NCI-H524 treated with DMSO at 0.1 percent for 48 hours (cell line): ENCODE data around the gene PHLPP1.
"Not testable (repeated sequence)": the region's sequence is repeated elsewhere in the genome, so short reads cannot be mapped to it uniquely, and the experiment has no call there.

Source experiments
- DNase-seq: peaks from one replicate; lab custom pipeline; 2025; lab: John Stamatoyannopoulos, UW

PHLPP1 gene

DNA sequence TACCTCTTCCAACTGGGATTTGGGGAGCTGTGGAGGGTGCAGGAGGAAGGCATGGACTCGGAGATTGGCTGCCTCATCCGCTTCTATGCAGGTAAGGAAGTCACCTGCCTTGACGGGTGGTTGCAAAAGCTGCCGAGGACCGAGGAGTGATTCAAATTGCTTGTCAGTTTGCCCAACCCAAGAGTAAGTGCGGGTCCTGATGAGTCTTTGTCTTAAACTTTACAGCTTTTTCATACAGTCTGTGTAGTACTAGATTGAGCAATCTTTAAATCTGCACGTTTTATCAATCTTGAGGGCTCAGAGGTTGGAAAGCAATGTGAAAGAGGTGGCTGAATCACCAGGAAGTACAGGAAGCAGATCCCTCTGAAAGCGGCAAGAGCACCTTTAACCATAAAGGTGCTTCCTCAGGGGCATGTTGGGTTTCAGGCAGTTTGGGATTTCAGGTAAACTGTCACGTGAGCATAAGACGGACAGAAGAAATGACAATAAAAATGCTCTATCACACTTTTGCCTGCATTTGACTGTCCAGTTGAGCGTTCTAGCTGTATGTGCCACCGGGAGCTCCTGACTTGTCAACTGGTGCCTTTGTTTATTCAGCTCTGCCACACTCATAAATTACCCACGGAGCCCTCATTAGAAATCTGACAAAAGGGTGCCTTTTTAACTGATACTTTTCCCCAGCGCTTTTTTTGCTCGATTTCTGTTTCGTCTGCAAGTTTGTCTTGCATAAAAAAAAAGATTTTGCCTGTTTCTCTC lies 2.0 kb downstream of the PHLPP1 start:
- no peak for DNase-seq

DNA sequence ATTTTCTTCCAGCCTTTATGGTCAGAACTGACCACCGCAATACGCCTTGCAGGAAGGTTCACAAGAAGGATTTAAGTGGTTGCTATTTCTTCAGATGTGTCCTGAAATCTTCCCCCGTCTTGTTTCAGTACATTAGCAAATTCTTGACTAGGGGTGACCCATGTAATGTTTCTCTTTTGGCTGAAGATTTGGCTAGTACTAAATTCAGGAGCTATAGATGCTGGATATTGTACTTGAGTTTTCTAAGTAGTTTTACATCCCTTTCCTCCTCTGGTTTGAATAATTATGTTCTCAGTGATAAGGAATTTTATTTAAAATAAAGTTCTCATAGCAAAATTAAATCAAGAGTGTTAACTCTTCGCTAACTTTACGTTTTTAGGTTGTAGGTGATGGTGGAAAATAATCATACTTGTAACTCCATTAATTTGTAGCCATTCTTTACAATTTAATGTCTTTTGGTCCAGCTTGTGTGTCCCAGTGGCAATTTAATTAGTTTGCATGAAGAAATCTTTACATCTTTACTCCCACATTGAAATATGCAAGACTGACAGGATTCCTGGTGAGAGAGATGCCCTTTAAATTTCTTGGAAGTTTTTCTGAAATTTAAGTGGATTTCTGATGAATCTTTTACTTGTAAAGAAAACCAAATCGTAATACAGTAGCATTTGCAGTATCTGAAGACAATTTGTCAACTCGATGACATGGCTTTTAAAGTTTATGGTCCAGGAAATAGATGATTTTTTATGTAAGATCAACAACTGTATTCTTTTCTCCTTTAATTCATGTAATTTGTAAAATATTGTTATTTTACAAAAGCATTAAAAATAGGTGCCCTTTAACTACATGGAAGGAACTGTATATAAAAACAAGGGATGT lies 2.8 kb downstream of the PHLPP1 start:
- DNase-seq = no peak

DNA sequence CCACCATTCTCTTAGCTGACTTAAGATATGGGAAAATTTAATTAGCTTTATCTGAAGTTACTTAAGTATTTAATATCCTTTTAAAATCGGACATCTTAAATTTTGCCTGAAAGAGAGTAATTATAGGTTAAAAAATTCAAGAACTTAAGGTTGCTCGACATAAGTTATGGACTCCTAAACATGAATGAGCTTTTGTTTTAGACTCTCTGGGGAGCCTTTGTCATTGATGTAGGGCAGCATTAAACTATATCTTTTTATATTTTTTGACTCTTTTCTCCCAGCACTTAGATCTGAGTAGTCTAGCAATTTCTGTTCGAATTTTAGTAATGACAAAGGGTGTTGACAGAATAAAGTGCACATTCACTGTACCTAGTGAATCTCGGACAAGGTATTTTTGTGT lies 4.7 kb downstream of the PHLPP1 start:
- DNase-seq = no peak

DNA sequence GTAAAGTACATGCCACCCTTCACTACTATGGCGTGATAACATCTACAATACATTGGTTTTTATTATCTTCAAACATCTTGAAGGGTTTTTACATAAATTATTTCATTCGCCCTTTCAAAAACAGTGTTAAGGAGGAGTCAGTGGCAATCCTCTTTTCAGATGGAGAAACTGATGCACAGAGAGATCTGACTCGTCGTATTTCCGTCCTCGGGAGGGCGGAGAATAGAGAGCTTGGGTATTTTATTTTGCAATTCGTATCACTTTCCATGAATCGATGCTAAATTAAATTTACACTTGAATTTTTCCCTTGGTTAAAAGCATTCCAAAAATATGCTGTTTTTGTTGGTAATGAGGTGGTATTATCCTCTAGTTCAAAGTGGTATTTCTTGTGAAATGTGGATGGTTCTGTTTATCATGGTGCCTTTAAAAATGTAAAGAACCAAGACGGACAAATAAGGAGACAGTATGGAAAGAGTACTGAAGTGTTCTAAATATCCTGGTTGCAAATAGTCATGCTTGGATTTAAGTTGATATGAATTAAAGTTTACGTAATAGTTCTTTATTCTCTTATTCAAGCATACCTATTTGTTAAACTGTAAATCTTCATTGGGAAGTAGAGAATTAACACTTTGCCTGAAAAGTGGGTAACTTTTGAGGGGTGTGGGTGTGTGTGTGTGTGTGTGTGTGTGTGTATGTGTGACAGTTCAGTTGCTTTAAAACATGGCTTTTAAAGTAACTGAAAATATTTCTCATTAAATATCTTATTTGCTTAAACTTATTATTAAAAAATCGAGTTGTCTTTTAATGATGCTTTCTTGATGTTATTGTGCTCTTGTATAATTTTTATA lies 5.6 kb downstream of the PHLPP1 start:
- no peak for DNase-seq

DNA sequence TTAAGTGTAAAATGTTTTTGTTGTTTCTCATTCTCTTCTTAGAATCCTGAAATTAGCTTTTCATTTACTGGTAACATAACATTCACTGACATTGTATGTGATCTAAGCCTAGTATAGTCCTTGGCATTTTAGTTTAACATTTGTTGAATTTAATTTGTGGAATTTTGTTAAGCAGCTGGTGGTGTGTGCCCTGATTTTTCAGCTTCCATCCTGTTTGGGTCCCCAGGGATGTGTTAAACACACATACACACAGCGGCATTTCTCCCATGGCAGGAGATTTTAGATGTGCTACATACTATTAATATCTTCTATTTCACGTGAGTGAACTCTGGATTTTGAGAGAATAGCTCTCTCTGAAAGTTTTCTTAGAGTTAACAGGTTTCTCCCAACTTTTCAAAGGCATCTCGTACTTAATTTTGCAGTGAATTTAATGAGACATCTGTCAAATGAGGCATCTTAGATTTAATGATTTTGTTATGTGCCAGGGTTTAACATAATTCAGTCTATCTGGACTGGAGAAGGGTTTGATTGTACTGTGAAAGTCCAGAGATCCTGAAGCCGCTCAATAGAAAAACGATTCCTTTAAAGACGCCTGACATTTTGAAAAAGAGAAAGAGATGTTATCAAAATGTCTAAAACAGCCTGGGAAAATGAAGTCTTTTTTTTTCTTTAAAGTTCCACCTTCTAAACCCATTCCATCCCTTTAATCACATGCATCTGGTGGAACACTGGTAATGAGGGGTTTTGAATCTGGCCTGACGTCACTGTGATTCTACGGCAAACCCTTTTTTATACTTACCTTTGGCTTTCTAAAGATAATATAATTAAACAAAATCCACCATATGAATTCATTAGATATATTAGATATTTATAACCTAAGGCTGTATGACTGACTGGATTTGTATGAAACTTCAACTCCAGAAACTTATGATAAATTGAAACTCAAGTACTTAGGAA lies 6.8 kb downstream of the PHLPP1 start:
- DNase-seq = no peak

DNA sequence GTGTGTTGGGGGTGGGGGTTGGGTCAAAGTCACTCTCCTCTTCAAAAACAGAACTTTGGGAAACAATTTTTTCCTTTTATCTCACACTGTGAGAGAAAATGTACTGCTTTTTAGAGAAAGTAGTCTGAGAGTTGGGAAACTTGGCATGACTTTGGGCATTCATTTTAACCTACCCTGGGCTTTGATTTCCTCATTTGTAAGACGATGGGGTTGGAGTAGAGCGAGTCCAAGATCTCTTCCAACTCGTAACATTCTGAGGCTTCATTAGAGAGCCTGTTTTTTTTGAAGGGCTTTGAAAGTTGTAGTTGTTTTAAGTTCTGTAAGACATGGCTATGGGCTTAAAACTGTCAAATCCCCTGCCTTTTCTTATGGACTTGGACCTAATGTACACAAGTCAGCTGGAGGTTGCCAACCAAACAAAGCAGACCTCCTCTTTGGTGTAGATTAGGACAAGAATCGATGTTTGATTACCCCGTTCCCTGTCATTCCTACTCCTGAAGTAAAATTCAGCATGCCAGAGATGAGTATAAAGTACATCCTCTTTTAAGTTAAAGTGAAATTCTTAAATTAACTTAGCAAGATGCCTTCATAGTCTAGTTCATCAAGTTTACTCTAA lies 8.4 kb downstream of the PHLPP1 start:
- no peak for DNase-seq

DNA sequence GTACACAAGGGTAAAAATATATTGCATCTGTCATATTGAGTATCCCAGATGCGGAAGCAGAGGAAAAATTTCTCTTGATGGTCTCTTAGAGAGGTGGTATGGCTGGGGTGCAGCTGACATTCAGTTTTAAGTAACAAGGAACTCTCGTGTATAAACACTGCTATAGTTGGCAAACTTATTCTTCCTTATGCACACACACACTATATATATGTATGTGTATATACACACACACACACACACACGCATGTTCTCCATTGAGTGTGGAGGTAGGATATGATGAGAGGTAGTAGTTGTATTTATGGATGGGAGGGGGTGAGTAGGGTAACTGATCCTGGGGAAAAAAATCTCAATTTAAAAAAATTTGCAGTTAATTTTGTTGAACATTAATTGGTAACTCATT lies 10.6 kb downstream of the PHLPP1 start:
- no peak for DNase-seq

DNA sequence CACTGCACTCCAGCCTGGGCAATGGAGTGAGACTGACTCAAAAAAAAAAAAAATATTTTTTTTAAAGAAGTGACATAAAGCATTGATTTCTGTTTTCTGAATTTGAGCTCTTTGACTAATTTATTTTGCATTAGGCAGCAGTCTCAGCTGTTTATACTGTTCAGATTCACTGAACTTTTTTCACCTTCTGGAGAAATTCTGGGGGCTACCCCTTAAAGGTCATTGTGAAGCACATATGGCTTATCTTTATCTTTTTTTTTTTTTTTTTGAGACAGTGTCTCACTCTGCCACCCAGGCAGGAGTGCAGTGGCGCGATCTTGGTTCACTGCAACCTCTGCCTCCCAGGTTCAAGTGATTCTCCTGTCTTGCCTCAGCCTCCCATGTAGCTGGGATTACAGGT lies 12.9 kb downstream of the PHLPP1 start:
- no peak for DNase-seq

DNA sequence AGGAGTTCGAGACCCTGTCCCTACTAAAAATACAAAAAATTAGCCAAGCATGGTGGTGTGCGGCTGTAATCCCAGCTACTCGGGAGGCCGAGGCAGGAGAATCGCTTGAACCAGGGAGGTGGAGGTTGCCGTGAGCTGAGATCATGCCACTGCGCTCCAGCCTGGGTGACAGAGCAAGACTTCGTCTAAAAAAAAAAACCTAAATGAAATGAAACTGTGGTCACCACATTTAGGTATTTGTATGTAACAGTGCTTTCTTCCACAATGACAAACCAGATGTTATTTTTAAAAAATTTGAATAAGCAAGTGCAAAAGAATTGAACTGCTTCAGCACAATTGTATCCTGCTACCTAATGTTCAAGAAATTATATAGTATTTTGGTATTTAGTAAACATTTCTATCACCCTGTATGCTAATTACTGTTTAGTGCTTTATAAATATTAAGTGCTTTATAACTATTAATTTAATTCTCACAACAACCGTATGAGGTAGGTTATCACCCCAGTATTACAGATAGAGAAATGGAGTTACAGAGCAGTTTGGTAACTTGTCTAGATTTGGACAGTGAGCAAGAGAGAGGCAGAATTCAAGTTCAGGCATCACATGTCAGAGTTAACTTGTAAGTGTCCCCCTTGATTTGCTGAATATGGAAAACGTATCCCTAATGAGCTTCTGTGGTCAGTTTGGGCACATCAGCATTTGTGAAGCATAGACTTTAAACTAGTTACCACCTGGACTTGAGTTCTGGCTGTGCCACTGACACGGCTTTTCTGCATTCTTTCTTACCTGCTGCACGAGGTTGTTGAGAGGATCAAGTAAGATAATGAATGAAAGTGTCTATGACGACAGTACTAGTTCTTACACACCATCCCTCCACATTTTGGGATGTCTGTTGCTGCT lies 14.4 kb downstream of the PHLPP1 start:
- DNase-seq = no peak

DNA sequence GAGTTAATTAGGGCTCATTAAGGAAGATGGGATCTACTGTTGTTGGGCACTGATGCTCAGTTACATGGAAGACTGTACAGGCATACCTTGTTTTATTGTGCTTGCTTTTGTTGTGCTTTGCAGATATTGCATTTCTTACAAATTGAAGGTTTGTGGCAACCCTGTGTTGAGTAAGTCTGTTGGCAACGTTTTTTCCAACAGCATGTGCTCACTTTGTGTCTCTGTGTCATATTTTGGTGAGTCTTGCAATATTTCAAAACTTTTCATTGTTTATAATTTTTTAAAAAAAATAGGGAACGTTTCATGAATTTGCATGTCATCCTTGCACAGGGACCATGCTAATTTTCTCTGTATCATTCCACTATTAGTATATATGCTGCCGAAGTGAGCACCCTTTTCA lies 15.6 kb downstream of the PHLPP1 start:
- DNase-seq = no peak

DNA sequence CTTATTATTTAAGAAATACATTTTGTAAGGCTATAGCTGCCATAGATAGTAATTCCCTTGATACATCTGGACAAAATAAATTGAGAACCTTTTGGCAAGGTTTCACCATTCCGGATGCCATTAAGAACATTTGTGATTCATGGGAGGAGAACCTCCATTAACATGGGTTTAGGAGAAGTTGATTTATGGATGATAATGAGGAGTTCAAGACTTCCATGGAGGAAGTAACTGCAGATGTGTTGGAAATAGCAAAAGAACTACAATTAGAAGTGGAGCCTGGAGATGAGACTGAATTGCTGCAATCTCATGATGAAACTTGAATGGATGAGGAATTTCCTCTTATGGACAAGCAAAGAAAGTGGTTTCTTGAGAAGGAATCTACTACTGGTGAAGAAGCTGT lies 17.3 kb downstream of the PHLPP1 start:
- DNase-seq = no peak

DNA sequence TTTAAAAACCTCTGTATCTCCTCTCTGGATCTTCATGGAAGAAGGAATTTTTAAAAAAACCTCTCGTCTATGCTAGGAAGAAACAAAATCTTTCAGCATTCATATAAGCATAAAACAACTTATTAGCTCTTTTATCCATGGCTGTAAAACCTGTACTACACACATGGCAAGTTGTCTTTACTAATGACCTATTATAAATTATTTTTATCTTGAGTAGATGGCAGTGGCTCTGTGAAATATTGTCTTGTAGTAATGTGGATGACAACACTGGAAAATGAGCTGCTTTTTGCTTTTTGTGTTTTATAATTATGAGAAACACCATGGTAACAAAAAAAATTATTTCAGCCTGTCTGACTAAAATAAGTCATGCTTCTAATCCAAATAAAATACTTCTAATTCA lies 18.9 kb downstream of the PHLPP1 start:
- no peak for DNase-seq

DNA sequence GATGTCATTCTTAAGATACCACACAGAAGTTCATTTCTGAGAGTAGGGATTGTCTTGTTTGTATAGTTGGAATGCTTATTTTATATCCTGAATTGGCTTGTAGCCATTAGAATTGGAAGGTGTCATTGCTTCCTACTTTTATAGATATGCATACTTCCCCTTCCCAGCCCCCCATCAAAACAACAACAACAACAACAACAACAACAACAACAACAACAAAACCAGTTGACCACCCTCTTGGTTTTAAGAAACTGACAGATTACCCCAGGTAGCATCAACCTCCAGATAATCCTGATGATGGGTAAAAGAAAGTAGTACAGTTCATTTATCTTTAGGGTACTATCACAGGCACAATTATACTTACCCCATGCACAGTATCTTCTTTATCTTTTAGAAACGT lies 20.0 kb downstream of the PHLPP1 start:
- no peak for DNase-seq

DNA sequence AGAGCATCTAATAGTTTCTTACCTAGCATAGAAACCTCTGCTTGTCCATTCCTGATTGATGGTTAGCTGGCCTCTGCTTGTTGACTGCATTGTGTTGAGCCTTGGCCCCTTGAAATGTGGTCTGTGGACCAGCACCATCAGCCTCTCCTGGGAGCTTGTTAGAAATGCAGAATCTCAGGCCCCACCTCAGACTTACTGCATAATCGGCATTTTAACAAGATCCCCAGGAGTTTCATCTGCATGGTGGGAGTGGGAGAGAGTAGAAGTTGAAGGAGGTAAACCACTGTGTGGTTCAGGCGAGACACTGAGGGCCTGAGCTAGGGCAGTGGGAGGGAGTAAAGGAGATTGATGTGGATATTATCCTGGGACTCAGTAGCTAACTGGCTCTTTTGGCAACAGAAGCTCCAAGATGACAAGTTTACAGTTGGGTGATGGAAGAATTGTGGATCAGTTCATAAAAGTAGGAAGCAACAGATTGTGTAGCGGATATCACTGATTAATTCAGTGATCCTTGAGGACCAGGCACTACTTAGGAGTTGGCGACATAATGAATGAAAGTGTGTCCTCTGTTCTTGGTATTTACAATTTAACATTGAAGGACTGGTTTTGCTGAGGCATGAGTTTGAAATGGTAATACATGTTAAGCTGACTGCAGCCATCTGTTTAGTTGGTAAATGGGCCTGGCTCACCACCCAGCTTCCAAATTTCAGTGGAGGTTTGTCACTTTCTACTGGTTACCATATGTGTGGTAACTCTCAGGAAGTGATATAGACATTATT lies 20.9 kb downstream of the PHLPP1 start:
- DNase-seq = peak; percentile 50

DNA sequence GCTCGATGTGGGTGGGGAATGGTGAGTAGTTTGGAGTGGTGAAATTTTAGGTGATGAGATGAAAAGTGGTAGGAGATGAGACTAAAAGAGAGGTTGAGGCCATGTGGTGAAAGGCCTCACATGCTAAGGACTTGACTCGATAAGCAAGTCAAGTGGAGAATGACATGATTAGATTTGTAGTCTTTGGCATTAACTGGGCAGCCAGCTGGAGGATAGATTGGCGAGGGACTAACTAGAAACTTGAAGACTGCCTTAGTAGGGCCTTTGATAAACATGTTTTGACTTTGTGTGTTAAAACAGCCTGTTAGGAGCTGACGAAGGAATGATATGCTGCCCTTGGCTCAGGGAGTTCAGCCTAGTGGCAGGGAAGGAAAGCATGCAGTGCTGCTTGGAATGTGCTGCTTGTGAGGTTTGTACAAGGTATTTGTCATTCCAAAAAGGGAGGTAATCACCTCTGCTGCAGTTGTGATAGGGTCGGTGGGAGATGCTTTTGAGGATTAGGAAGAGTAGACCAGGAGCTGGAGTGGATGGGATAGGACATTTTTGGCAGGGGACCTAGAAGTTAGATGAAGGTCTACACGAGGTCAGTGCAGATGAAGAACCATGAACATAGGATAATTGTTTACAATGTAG lies 22.0 kb downstream of the PHLPP1 start:
- no peak for DNase-seq

DNA sequence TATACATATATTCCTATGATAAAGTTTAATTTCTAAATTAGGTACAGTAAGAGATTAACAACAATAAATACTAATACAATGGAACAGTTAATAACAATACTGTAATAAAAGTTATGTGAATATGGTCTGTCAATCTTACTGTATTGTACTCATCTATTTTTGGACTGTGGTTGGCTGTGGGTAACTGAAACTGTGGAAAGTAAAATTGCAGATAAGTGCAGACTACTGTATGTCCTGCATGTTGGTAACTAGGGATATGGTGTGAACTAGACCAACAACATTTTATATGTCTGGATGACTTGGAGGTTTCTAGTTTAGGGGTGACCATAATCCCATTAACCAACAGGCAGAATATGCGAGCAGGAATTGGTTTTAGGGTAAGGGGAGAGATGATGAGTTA lies 23.3 kb downstream of the PHLPP1 start:
- no peak for DNase-seq

DNA sequence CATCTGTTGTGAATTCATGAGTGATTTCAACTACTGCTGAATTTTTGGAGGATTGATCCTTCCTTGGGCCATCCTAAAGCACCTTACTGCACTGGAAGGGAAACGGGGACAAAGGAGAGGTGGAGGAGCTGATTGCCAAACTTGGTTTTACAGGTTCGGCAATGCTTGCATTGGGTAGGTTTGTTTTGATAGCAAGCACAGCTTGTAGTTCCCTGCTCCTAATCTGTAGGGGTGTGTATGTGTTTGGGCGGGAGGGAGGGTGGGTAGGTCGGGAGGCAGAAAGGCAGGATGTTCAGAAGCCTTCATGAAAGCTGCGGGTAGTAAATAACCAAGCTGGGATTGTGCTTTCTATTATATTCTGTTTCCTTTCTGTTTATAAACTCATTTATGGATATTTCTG lies 24.6 kb downstream of the PHLPP1 start:
- DNase-seq = no peak

DNA sequence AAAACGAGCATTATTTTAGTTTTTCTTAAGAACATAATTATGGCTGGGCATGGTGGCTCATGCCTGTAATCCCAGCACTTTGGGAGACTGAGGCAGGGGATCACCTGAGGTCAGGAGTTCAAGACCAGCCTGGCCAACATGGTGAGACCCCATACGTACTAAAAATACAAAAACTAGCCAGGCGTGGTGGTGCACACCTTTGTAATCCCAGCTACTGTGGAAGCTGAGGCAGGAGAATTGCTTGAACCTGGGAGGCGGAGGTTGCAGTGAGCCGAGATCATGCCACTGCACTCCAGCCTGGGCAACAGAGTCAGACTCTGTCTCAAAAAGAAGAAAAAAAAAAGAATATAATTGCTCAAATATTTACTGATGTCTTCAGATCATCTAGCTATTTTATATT lies 25.3 kb downstream of the PHLPP1 start:
- DNase-seq = not testable (repeated sequence)
